ENCODE data around the gene MYMK. TPM values are rescaled to one million over a fixed set of nuclear protein-coding genes. Genes with fewer than 3 reads are reported as not detected.
"Not testable (repeated sequence)": the region's sequence is repeated elsewhere in the genome, so short reads cannot be mapped to it uniquely, and the experiment has no call there.

Gene MYMK
- total RNA-seq (2014; rRNA removed; shearing (Covaris generic)) = not detected in 2 replicates
- not detected in 2 replicates for polyA plus RNA-seq (2015; cell fraction: cytosol; rRNA removed)
- not detected in 2 replicates for polyA plus RNA-seq (2015; cell fraction: nucleus; rRNA removed)

GRCh38 chr9:133524679-133525228 lies at the start of gene MYMK:
MYMK (minus strand) TSS chr9:133524959; CDS start chr9:133524844, 115 bp downstream.
- DNase-seq (ENCODE audit: low read depth, low spot score) = no peak
- in situ Hi-C loops (cut with HindIII; ENCODE audit: low pct_unique_long_range_greater_than_20kb, low sequenced_read_pairs) = no loop called here

- no peak for DNase-seq (ENCODE audit: low read depth, low spot score)
- in situ Hi-C loops (cut with HindIII; ENCODE audit: low pct_unique_long_range_greater_than_20kb, low sequenced_read_pairs) = no loop called here
Measured at GRCh38 chr9:133573791-133574515, 49.2 kb upstream of the MYMK start.

GRCh38 chr9:133572821-133573361 lies 48.1 kb upstream of the MYMK start:
- in situ Hi-C loops (cut with HindIII; ENCODE audit: low pct_unique_long_range_greater_than_20kb, low sequenced_read_pairs) = no loop called here
- DNase-seq (ENCODE audit: low read depth, low spot score) = no peak

- in situ Hi-C loops (cut with HindIII; ENCODE audit: low pct_unique_long_range_greater_than_20kb, low sequenced_read_pairs) = no loop called here
- no peak for DNase-seq (ENCODE audit: low read depth, low spot score)
Measured at GRCh38 chr9:133571896-133572595, 47.3 kb upstream of the MYMK start.

GRCh38 chr9:133571391-133571890 lies 46.7 kb upstream of the MYMK start:
- no peak for DNase-seq (ENCODE audit: low read depth, low spot score)
- in situ Hi-C loops (cut with HindIII; ENCODE audit: low pct_unique_long_range_greater_than_20kb, low sequenced_read_pairs) = no loop called here

- in situ Hi-C loops (cut with HindIII; ENCODE audit: low pct_unique_long_range_greater_than_20kb, low sequenced_read_pairs) = no loop called here
- no peak for DNase-seq (ENCODE audit: low read depth, low spot score)
Measured at GRCh38 chr9:133570691-133571080, 45.9 kb upstream of the MYMK start.

- in situ Hi-C loops (cut with HindIII; ENCODE audit: low pct_unique_long_range_greater_than_20kb, low sequenced_read_pairs) = no loop called here
- DNase-seq (ENCODE audit: low read depth, low spot score) = no peak
Measured at GRCh38 chr9:133569891-133570690, 45.3 kb upstream of the MYMK start.

GRCh38 chr9:133569121-133569785 lies 44.5 kb upstream of the MYMK start:
- DNase-seq (ENCODE audit: low read depth, low spot score) = no peak
- in situ Hi-C loops (cut with HindIII; ENCODE audit: low pct_unique_long_range_greater_than_20kb, low sequenced_read_pairs) = no loop called here

- DNase-seq (ENCODE audit: low read depth, low spot score) = no peak
- in situ Hi-C loops (cut with HindIII; ENCODE audit: low pct_unique_long_range_greater_than_20kb, low sequenced_read_pairs) = no loop called here
Measured at GRCh38 chr9:133568186-133568585, 43.4 kb upstream of the MYMK start.

GRCh38 chr9:133566817-133567216 lies 42.1 kb upstream of the MYMK start:
- in situ Hi-C loops (cut with HindIII; ENCODE audit: low pct_unique_long_range_greater_than_20kb, low sequenced_read_pairs) = no loop called here
- no peak for DNase-seq (ENCODE audit: low read depth, low spot score)

- no peak for DNase-seq (ENCODE audit: low read depth, low spot score)
- in situ Hi-C loops (cut with HindIII; ENCODE audit: low pct_unique_long_range_greater_than_20kb, low sequenced_read_pairs) = no loop called here
Measured at GRCh38 chr9:133566382-133566781, 41.6 kb upstream of the MYMK start.

- DNase-seq (ENCODE audit: low read depth, low spot score) = no peak
- in situ Hi-C loops (cut with HindIII; ENCODE audit: low pct_unique_long_range_greater_than_20kb, low sequenced_read_pairs) = no loop called here
Measured at GRCh38 chr9:133564451-133565116, 39.8 kb upstream of the MYMK start.

- DNase-seq (ENCODE audit: low read depth, low spot score); in situ Hi-C loops (cut with HindIII; ENCODE audit: low pct_unique_long_range_greater_than_20kb, low sequenced_read_pairs): not testable (repeated sequence)
Measured at GRCh38 chr9:133563814-133564213, 39.1 kb upstream of the MYMK start.

- in situ Hi-C loops (cut with HindIII; ENCODE audit: low pct_unique_long_range_greater_than_20kb, low sequenced_read_pairs) = no loop called here
- no peak for DNase-seq (ENCODE audit: low read depth, low spot score)
Measured at GRCh38 chr9:133563291-133563796, 38.6 kb upstream of the MYMK start.

- DNase-seq (ENCODE audit: low read depth, low spot score) = no peak
- in situ Hi-C loops (cut with HindIII; ENCODE audit: low pct_unique_long_range_greater_than_20kb, low sequenced_read_pairs) = no loop called here
Measured at GRCh38 chr9:133562611-133563290, 38.0 kb upstream of the MYMK start.
